CD14-positive monocyte (primary cell): ENCODE results near the gene GMPPA. TPM values are rescaled to one million over a fixed set of nuclear protein-coding genes. Genes with fewer than 3 reads are reported as not detected.

Experiments
- DNase-seq, 3 donors: peaks; one replicate each; pipeline ENCODE4 v3.0.0-alpha.2; 2011 to 2022
- H2AFZ ChIP-seq: 2 replicates; pipeline ENCODE4 v1.6.0; 2012; ENCODE audit warnings: mild to moderate bottlenecking, low read depth, low read length, inconsistent platforms; ENCODE audit not compliant: insufficient read depth, poor library complexity, severe bottlenecking
- H3K27ac ChIP-seq, 2 donors: 1 replicate in 1 of 2; 2 replicates in 1 of 2; pipeline ENCODE4 v1.5.1; 2012 to 2013; ENCODE audit warnings: low read length in 2 of 2, control low read depth in 1 of 2, inconsistent platforms in 1 of 2, low read depth in 1 of 2, mild to moderate bottlenecking in 1 of 2
- H3K27me3 ChIP-seq, 2 donors: one replicate each; pipeline versions ENCODE4 v1.6.0 to v1.6.1; 2011 to 2013; ENCODE audit warnings: low read length in 2 of 2; ENCODE audit not compliant: control insufficient read depth in 2 of 2, insufficient read depth in 2 of 2
- H3K36me3 ChIP-seq, 2 donors: replicated peaks in 1 of 2; 1 replicate in 1 of 2; 2 replicates in 1 of 2; pipeline versions ENCODE4 v1.5.1 to v1.6.1; 2012 to 2013; ENCODE audit warnings: low read length in 2 of 2, control low read depth in 1 of 2, inconsistent platforms in 1 of 2, mild to moderate bottlenecking in 1 of 2; ENCODE audit not compliant: insufficient read depth in 2 of 2, control insufficient read depth in 1 of 2
- H3K4me1 ChIP-seq, 2 donors: 1 replicate in 1 of 2; 2 replicates in 1 of 2; pipeline versions ENCODE4 v1.5.1 to v1.6.1; 2012 to 2013; ENCODE audit warnings: low read length in 2 of 2, control low read depth in 1 of 2, inconsistent platforms in 1 of 2, mild to moderate bottlenecking in 1 of 2, moderate library complexity in 1 of 2; ENCODE audit not compliant: insufficient read depth in 2 of 2, control insufficient read depth in 1 of 2
- H3K4me2 ChIP-seq: replicated peaks from 2 replicates; pipeline ENCODE3; 2012; ENCODE audit warnings: low read length, moderate library complexity, mild to moderate bottlenecking; ENCODE audit not compliant: poor library complexity, severe bottlenecking; ENCODE audit errors: extremely low read depth
- H3K4me3 ChIP-seq, 3 experiments: fragments of 200-600 bp in 1 of 3; sonication (generic) in 1 of 3; replicated peaks in 1 of 3; 1 replicate in 2 of 3; 2 replicates in 1 of 3; pipeline ENCODE4 v1.5.1; 2011 to 2013; ENCODE audit warnings: low read length in 3 of 3, mild to moderate bottlenecking in 3 of 3, control low read depth in 2 of 3, low read depth in 2 of 3, inconsistent platforms in 1 of 3, moderate library complexity in 1 of 3
- H3K79me2 ChIP-seq: 2 replicates; pipeline ENCODE4 v1.6.0; 2012; ENCODE audit warnings: mild to moderate bottlenecking, control low read depth, inconsistent platforms, low read length, moderate library complexity; ENCODE audit not compliant: insufficient read depth
- H3K9ac ChIP-seq: 2 replicates; pipeline ENCODE4 v1.6.0; 2017; ENCODE audit warnings: low read length, mild to moderate bottlenecking; ENCODE audit not compliant: insufficient read depth, poor library complexity, severe bottlenecking
- H3K9me3 ChIP-seq, 2 donors: replicated peaks in 1 of 2; 1 replicate in 1 of 2; 2 replicates in 1 of 2; pipeline versions ENCODE4 v1.5.1 to v1.6.1; 2012 to 2013; ENCODE audit warnings: low read length in 2 of 2, control low read depth in 1 of 2; ENCODE audit not compliant: control insufficient read depth in 1 of 2, insufficient read depth in 1 of 2
- H4K20me1 ChIP-seq: 2 replicates; pipeline ENCODE4 v1.6.0; 2012; ENCODE audit warnings: mild to moderate bottlenecking, low read length, control low read depth, moderate library complexity; ENCODE audit not compliant: insufficient read depth
- H3K27ac Mint-ChIP-seq, 7 donors: one replicate each; pipeline ENCODE4 v1.8.0; 2020; ENCODE audit warnings: mild to moderate bottlenecking in 7 of 7, mixed read lengths in 7 of 7, moderate library complexity in 6 of 7, inconsistent platforms in 2 of 7
- H3K27me3 Mint-ChIP-seq, 3 donors: one replicate each; pipeline ENCODE4 v1.8.0; 2021 to 2022; ENCODE audit warnings: low read depth in 3 of 3, mild to moderate bottlenecking in 3 of 3, mixed read lengths in 3 of 3, moderate library complexity in 3 of 3, inconsistent platforms in 1 of 3
- H3K36me3 Mint-ChIP-seq, 2 donors: one replicate each; pipeline ENCODE4 v1.8.0; 2020; ENCODE audit warnings: mixed read lengths in 2 of 2, inconsistent platforms in 1 of 2, mild to moderate bottlenecking in 1 of 2
- H3K4me1 Mint-ChIP-seq: one replicate; pipeline ENCODE4 v1.8.0; 2020; ENCODE audit warnings: mild to moderate bottlenecking, mixed read lengths
- H3K4me3 Mint-ChIP-seq, 2 donors: one replicate each; pipeline ENCODE4 v1.8.0; 2020; ENCODE audit warnings: mild to moderate bottlenecking in 2 of 2, mixed read lengths in 2 of 2, moderate library complexity in 1 of 2
- H3K9me3 Mint-ChIP-seq, 7 donors: one replicate each; pipeline ENCODE4 v1.8.0; 2020 to 2022; ENCODE audit warnings: mixed read lengths in 7 of 7, mild to moderate bottlenecking in 6 of 7, moderate library complexity in 6 of 7, inconsistent platforms in 2 of 7
- CTCF ChIP-seq: fragments of 200-600 bp; IDR thresholded peaks from one replicate; pipeline ENCODE4 v1.8.0; 2022; ENCODE audit warnings: antibody characterized with exemption, mild to moderate bottlenecking
- WGBS: methylation state at CpG from one replicate; pipeline ENCODE4 v1.1.5; 2013; ENCODE audit warnings: missing lambda C conversion rate; ENCODE audit not compliant: insufficient coverage; 5-methylcytosine and 5-hydroxymethylcytosine counted together
- intact Hi-C, 2 donors: fragments of 100-400 bp; cut with micrococcal nuclease; formaldehyde crosslinking; loops; one replicate each; pipeline versions ENCODE4 v1.15.0 to v1.15.1; 2023
- polyA plus RNA-seq, 3 donors: library from polyadenylated mRNA; depleted of rRNA in 1 of 3; unstranded in 2 of 3; stranded (reverse) in 1 of 3; fragments of 300-500 nt in 2 of 3; fragments of >200 nt in 1 of 3; fragmentation: Illumina TruSeq in 2 of 3; gene quantifications; 1 replicate in 2 of 3; 2 replicates in 1 of 3; pipeline ENCODE4 v1.2.3, GENCODE V29; 2012 to 2021

GMPPA gene
- polyA plus RNA-seq, 3 donors: 35.5 to 71.2 (median 35.9) TPM

DNA sequence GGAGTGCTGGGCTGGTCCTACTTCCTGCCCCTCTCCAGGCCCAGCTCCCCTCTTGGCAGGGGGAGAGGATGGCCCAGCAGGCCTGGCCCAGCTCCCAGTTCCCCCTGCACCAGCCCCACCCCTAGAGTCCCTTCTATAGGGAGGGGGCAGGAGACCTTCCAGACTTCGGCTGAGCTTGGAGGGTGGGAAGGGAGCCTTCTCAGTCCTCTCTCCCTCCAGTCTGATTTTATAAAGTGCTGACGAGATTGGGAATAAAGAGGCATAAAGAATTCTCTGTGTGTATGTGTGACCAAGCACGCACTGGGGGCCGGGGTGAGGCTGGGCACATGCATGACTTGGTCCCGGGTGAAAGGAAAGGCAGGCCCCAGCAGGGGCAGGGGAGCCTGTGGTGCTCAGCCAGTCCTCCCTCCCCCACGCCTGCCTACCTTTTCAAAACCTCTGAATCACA is 39.8 kb downstream of the GMPPA start:
- H2AFZ ChIP-seq: no peak overlapping the region
- H3K27me3 ChIP-seq: peaks cover 12 to 25% of the 10 kb centered on the region in 2 donors
- DNase-seq: no peak
- no peaks in the 10 kb centered on the region for H3K79me2 ChIP-seq
- Mint-ChIP-seq H3K27ac (no peak overlapping the region), H3K9me3 (peaks cover 0 to 9% (median 2%) of the 10 kb centered on the region in 7 donors), H3K27me3 (peaks cover 19 to 36% (median 20%) of the 10 kb centered on the region in 3 donors), H3K4me3 (no peak overlapping the region), H3K4me1 (peaks cover 5% of the 10 kb centered on the region), H3K36me3 (no peaks in the 10 kb centered on the region)
- H3K4me2 ChIP-seq: no peak overlapping the region
- no peaks in the 10 kb centered on the region for H3K36me3 ChIP-seq
- WGBS: no CpG with 5 or more reads among the region's 6 CpGs
- H4K20me1 ChIP-seq: no peaks in the 10 kb centered on the region
- H3K9me3 ChIP-seq: no peaks in the 10 kb centered on the region
- no peak overlapping the region for H3K9ac ChIP-seq
- TF ChIP-seq CTCF: no peak
- intact Hi-C loops: no loop called here
- no peak overlapping the region for H3K4me3 ChIP-seq
- H3K27ac ChIP-seq: no peak overlapping the region
- peaks cover 13 to 17% of the 10 kb centered on the region in 2 donors for H3K4me1 ChIP-seq

- TF ChIP-seq CTCF: no peak
- 96% methylated on average over 29 of the region's 32 CpGs for WGBS
- peaks cover 19 to 42% (median 20%) of the 10 kb centered on the region in 3 donors for H3K27me3 Mint-ChIP-seq
- Histone ChIP-seq H2AFZ (no peak overlapping the region), H3K9me3 (no peaks in the 10 kb centered on the region), H3K9ac (no peak overlapping the region), H3K4me2 (no peak overlapping the region), H3K36me3 (no peaks in the 10 kb centered on the region), H3K79me2 (no peaks in the 10 kb centered on the region), H3K4me3 (no peak overlapping the region), H3K27me3 (peaks cover 12 to 30% of the 10 kb centered on the region in 2 donors), H4K20me1 (no peaks in the 10 kb centered on the region), H3K4me1 (peaks cover 18 to 24% of the 10 kb centered on the region in 2 donors), H3K27ac (no peak overlapping the region)
- H3K9me3 Mint-ChIP-seq: peaks cover 0 to 9% (median 2%) of the 10 kb centered on the region in 7 donors
- no peaks in the 10 kb centered on the region for H3K36me3 Mint-ChIP-seq
- peaks cover 5% of the 10 kb centered on the region for H3K4me1 Mint-ChIP-seq
- DNase-seq: no peak
- intact Hi-C loops: no loop called here
- H3K4me3 Mint-ChIP-seq: no peak overlapping the region
- no peak overlapping the region for H3K27ac Mint-ChIP-seq
Measured at GRCh38 chr2:219538956-219539788, 40.5 kb downstream of the GMPPA start.
